ENCODE results near the gene SMARCC2. TPM values are rescaled to one million over a fixed set of nuclear protein-coding genes. Genes with fewer than 3 reads are reported as not detected.
A peak's percentile ranks its signal among the peaks of the same experiment; 100 is the strongest.

Gene SMARCC2
- total and polyA plus RNA-seq, 2 donors = 20.3 to 25.9 TPM

GRCh38 chr12:56141946-56142784 lies 47.1 kb downstream of the SMARCC2 start:
- WGBS = 95% methylated on average over 19 of the region's 19 CpGs

GRCh38 chr12:56137853-56138571 lies 51.3 kb downstream of the SMARCC2 start:
- Histone ChIP-seq H3K4me3 (ENCODE audit: low read length in 2 of 2) (no peak overlapping the region), H3K27me3 (ENCODE audit: control insufficient read depth in 2 of 2, insufficient read depth in 1 of 2, low read length in 1 of 2) (no peaks in the 10 kb centered on the region), H3K27ac (ENCODE audit: low read depth in 1 of 2, low read length in 1 of 2) (peak overlapping the region; percentile 57 to 61), H3K4me1 (ENCODE audit: control insufficient read depth in 2 of 2, insufficient read depth in 2 of 2, low read length in 2 of 2) (peaks cover 0 to 17% of the 10 kb centered on the region in 2 donors), H3K9me3 (ENCODE audit: control insufficient read depth in 2 of 2, insufficient read depth in 1 of 2, low read length in 1 of 2) (no peaks in the 10 kb centered on the region), H3K36me3 (ENCODE audit: control insufficient read depth in 2 of 2, insufficient read depth in 2 of 2, low read length in 1 of 2) (peaks cover 64 to 87% of the 10 kb centered on the region in 2 donors)
- DNase-seq (ENCODE audit: low read depth in 6 of 9, low spot score in 9 of 9) = peak in 1 of 9 donors; percentile 31
- WGBS = 95% methylated on average over 14 of the region's 14 CpGs

More at GRCh38 chr12:56141946-56142784, 47.1 kb downstream of the SMARCC2 start:
- no peaks in the 10 kb centered on the region for H3K9me3 ChIP-seq (ENCODE audit: control insufficient read depth in 2 of 2, insufficient read depth in 1 of 2, low read length in 1 of 2)
- H3K4me3 ChIP-seq (ENCODE audit: low read length in 2 of 2) = no peak overlapping the region
- H3K27ac ChIP-seq (ENCODE audit: low read depth in 1 of 2, low read length in 1 of 2) = no peak overlapping the region
- H3K4me1 ChIP-seq (ENCODE audit: control insufficient read depth in 2 of 2, insufficient read depth in 2 of 2, low read length in 2 of 2) = peaks cover 0 to 14% of the 10 kb centered on the region in 2 donors
- DNase-seq (ENCODE audit: low read depth in 6 of 9, low spot score in 9 of 9) = no peak
- peaks cover 63 to 74% of the 10 kb centered on the region in 2 donors for H3K36me3 ChIP-seq (ENCODE audit: control insufficient read depth in 2 of 2, insufficient read depth in 2 of 2, low read length in 1 of 2)
- H3K27me3 ChIP-seq (ENCODE audit: control insufficient read depth in 2 of 2, insufficient read depth in 1 of 2, low read length in 1 of 2) = no peaks in the 10 kb centered on the region

- peaks cover 2 to 29% of the 10 kb centered on the region in 2 donors for H3K4me1 ChIP-seq (ENCODE audit: control insufficient read depth in 2 of 2, insufficient read depth in 2 of 2, low read length in 2 of 2)
- peaks cover 69 to 92% of the 10 kb centered on the region in 2 donors for H3K36me3 ChIP-seq (ENCODE audit: control insufficient read depth in 2 of 2, insufficient read depth in 2 of 2, low read length in 1 of 2)
- WGBS = 99% methylated on average over 6 of the region's 6 CpGs
- H3K27ac ChIP-seq (ENCODE audit: low read depth in 1 of 2, low read length in 1 of 2) = no peak overlapping the region
- peaks cover 0 to 7% of the 10 kb centered on the region in 2 donors for H3K9me3 ChIP-seq (ENCODE audit: control insufficient read depth in 2 of 2, insufficient read depth in 1 of 2, low read length in 1 of 2)
- H3K27me3 ChIP-seq (ENCODE audit: control insufficient read depth in 2 of 2, insufficient read depth in 1 of 2, low read length in 1 of 2) = no peaks in the 10 kb centered on the region
- no peak for DNase-seq (ENCODE audit: low read depth in 6 of 9, low spot score in 9 of 9)
- no peak overlapping the region for H3K4me3 ChIP-seq (ENCODE audit: low read length in 2 of 2)
Measured at GRCh38 chr12:56134897-56135296, 54.4 kb downstream of the SMARCC2 start.

- H3K9me3 ChIP-seq (ENCODE audit: control insufficient read depth in 2 of 2, insufficient read depth in 1 of 2, low read length in 1 of 2) = peaks cover 0 to 7% of the 10 kb centered on the region in 2 donors
- WGBS = 98% methylated on average over 4 of the region's 4 CpGs
- H3K4me1 ChIP-seq (ENCODE audit: control insufficient read depth in 2 of 2, insufficient read depth in 2 of 2, low read length in 2 of 2) = peaks cover 19 to 37% of the 10 kb centered on the region in 2 donors
- H3K27me3 ChIP-seq (ENCODE audit: control insufficient read depth in 2 of 2, insufficient read depth in 1 of 2, low read length in 1 of 2) = no peaks in the 10 kb centered on the region
- no peak overlapping the region for H3K27ac ChIP-seq (ENCODE audit: low read depth in 1 of 2, low read length in 1 of 2)
- no peak overlapping the region for H3K4me3 ChIP-seq (ENCODE audit: low read length in 2 of 2)
- peaks cover 40 to 53% of the 10 kb centered on the region in 2 donors for H3K36me3 ChIP-seq (ENCODE audit: control insufficient read depth in 2 of 2, insufficient read depth in 2 of 2, low read length in 1 of 2)
- no peak for DNase-seq (ENCODE audit: low read depth in 6 of 9, low spot score in 9 of 9)
Measured at GRCh38 chr12:56130876-56131275, 58.4 kb downstream of the SMARCC2 start.

- peaks cover 19 to 45% of the 10 kb centered on the region in 2 donors for H3K4me1 ChIP-seq (ENCODE audit: control insufficient read depth in 2 of 2, insufficient read depth in 2 of 2, low read length in 2 of 2)
- H3K9me3 ChIP-seq (ENCODE audit: control insufficient read depth in 2 of 2, insufficient read depth in 1 of 2, low read length in 1 of 2) = peaks cover 0 to 7% of the 10 kb centered on the region in 2 donors
- 75% methylated on average over 22 of the region's 22 CpGs for WGBS
- H3K27me3 ChIP-seq (ENCODE audit: control insufficient read depth in 2 of 2, insufficient read depth in 1 of 2, low read length in 1 of 2) = no peaks in the 10 kb centered on the region
- peaks cover 40 to 47% of the 10 kb centered on the region in 2 donors for H3K36me3 ChIP-seq (ENCODE audit: control insufficient read depth in 2 of 2, insufficient read depth in 2 of 2, low read length in 1 of 2)
- H3K27ac ChIP-seq (ENCODE audit: low read depth in 1 of 2, low read length in 1 of 2) = peak overlapping the region; percentile 82 to 93
- peak overlapping the region; percentile 63 to 88 for H3K4me3 ChIP-seq (ENCODE audit: low read length in 2 of 2)
- no peak for DNase-seq (ENCODE audit: low read depth in 6 of 9, low spot score in 9 of 9)
Measured at GRCh38 chr12:56129942-56130495, 59.3 kb downstream of the SMARCC2 start.

GRCh38 chr12:56129206-56129941 lies 59.9 kb downstream of the SMARCC2 start:
- peaks cover 0 to 7% of the 10 kb centered on the region in 2 donors for H3K9me3 ChIP-seq (ENCODE audit: control insufficient read depth in 2 of 2, insufficient read depth in 1 of 2, low read length in 1 of 2)
- H3K27me3 ChIP-seq (ENCODE audit: control insufficient read depth in 2 of 2, insufficient read depth in 1 of 2, low read length in 1 of 2) = no peaks in the 10 kb centered on the region
- H3K4me3 ChIP-seq (ENCODE audit: low read length in 2 of 2) = peak overlapping the region; percentile 63 to 88
- H3K4me1 ChIP-seq (ENCODE audit: control insufficient read depth in 2 of 2, insufficient read depth in 2 of 2, low read length in 2 of 2) = peaks cover 19 to 45% of the 10 kb centered on the region in 2 donors
- H3K36me3 ChIP-seq (ENCODE audit: control insufficient read depth in 2 of 2, insufficient read depth in 2 of 2, low read length in 1 of 2) = peaks cover 40 to 42% of the 10 kb centered on the region in 2 donors
- peak in 4 of 9 donors; percentile 49 to 82 (median 64) for DNase-seq (ENCODE audit: low read depth in 6 of 9, low spot score in 9 of 9)
- H3K27ac ChIP-seq (ENCODE audit: low read depth in 1 of 2, low read length in 1 of 2) = peak overlapping the region; percentile 82 to 93
- under 1% methylated on average over 29 of the region's 29 CpGs for WGBS

- peak in 1 of 9 donors; percentile 53 for DNase-seq (ENCODE audit: low read depth in 6 of 9, low spot score in 9 of 9)
- Histone ChIP-seq H3K9me3 (ENCODE audit: control insufficient read depth in 2 of 2, insufficient read depth in 1 of 2, low read length in 1 of 2) (peaks cover 0 to 7% of the 10 kb centered on the region in 2 donors), H3K4me3 (ENCODE audit: low read length in 2 of 2) (peak overlapping the region; percentile 63 to 88), H3K36me3 (ENCODE audit: control insufficient read depth in 2 of 2, insufficient read depth in 2 of 2, low read length in 1 of 2) (peaks cover 33 to 35% of the 10 kb centered on the region in 2 donors), H3K27ac (ENCODE audit: low read depth in 1 of 2, low read length in 1 of 2) (peak overlapping the region; percentile 82 to 93), H3K4me1 (ENCODE audit: control insufficient read depth in 2 of 2, insufficient read depth in 2 of 2, low read length in 2 of 2) (peaks cover 19 to 45% of the 10 kb centered on the region in 2 donors), H3K27me3 (ENCODE audit: control insufficient read depth in 2 of 2, insufficient read depth in 1 of 2, low read length in 1 of 2) (no peaks in the 10 kb centered on the region)
- WGBS = under 1% methylated on average over 20 of the region's 20 CpGs
Measured at GRCh38 chr12:56128670-56129205, 60.5 kb downstream of the SMARCC2 start.
